HepG2 (cell line): ENCODE measurements around the gene MRPS7. TPM values are rescaled to one million over a fixed set of nuclear protein-coding genes. Genes with fewer than 3 reads are reported as not detected.
A peak's percentile ranks its signal among the peaks of the same experiment; 100 is the strongest.

Experiments used
- AKAP8 ChIP-seq: sonication (generic); formaldehyde crosslinking; IDR thresholded peaks from 2 replicates; pipeline ENCODE4 v1.5.1; 2020; ENCODE audit warnings: mild to moderate bottlenecking, missing genetic modification reagents
- ATAD3A ChIP-seq: sonication (generic); formaldehyde crosslinking; IDR thresholded peaks from 2 replicates; pipeline ENCODE4 v1.4.0; 2020; ENCODE audit warnings: missing genetic modification reagents
- CBFB ChIP-seq: sonication (generic); formaldehyde crosslinking; IDR thresholded peaks from 2 replicates; pipeline ENCODE4 v1.4.0; 2020; ENCODE audit warnings: missing genetic modification reagents
- ELF3 ChIP-seq: IDR thresholded peaks from 2 replicates; pipeline ENCODE4 v1.6.1; 2016; ENCODE audit warnings: missing genetic modification reagents, missing compliant biosample characterization
- HNF1A ChIP-seq, 2 experiments: sonication (generic) in 1 of 2; formaldehyde crosslinking in 1 of 2; IDR thresholded peaks; 2 replicates each; pipeline versions ENCODE4 v1.4.0 to v1.6.1; 2016 to 2020; ENCODE audit warnings: borderline replicate concordance in 1 of 2, low read depth in 1 of 2, mild to moderate bottlenecking in 1 of 2, missing genetic modification reagents in 1 of 2
- KAT2B ChIP-seq: fragments of 150-350 bp; IDR thresholded peaks from 2 replicates; pipeline ENCODE4 v1.6.1; 2014; ENCODE audit warnings: low read depth, low read length, borderline replicate concordance
- MAFK ChIP-seq, 2 experiments: IDR thresholded peaks in 1 of 2; conservative IDR thresholded peaks in 1 of 2; 2 replicates each; pipeline ENCODE4 v1.6.1; 2011; ENCODE audit warnings: improper control_type of control experiment in 2 of 2, low read length in 2 of 2
- SKIL ChIP-seq: sonication (generic); formaldehyde crosslinking; IDR thresholded peaks from 2 replicates; pipeline ENCODE4 v1.8.0; 2022; ENCODE audit warnings: missing genetic modification reagents, mild to moderate bottlenecking, moderate library complexity, borderline replicate concordance
- TRIM24 ChIP-seq: sonication (generic); formaldehyde crosslinking; IDR thresholded peaks from 2 replicates; pipeline ENCODE4 v1.8.0; 2022; ENCODE audit warnings: mild to moderate bottlenecking, missing genetic modification reagents
- ZNF230 ChIP-seq: sonication (generic); formaldehyde crosslinking; IDR thresholded peaks from 2 replicates; pipeline ENCODE4 v1.4.0; 2020; ENCODE audit warnings: mild to moderate bottlenecking, missing genetic modification reagents
- ZNF280D ChIP-seq: sonication (generic); formaldehyde crosslinking; IDR thresholded peaks from 2 replicates; pipeline ENCODE4 v1.5.1; 2020; ENCODE audit warnings: mild to moderate bottlenecking, missing genetic modification reagents
- ZNF335 ChIP-seq: sonication (generic); formaldehyde crosslinking; IDR thresholded peaks from 2 replicates; pipeline ENCODE4 v1.4.0; 2020; ENCODE audit warnings: missing genetic modification reagents
- ZNF557 ChIP-seq: sonication (generic); formaldehyde crosslinking; IDR thresholded peaks from 2 replicates; pipeline ENCODE4 v1.4.0; 2020; ENCODE audit warnings: missing genetic modification reagents
- ZNF567 ChIP-seq: sonication (generic); formaldehyde crosslinking; IDR thresholded peaks from 2 replicates; pipeline ENCODE4 v1.8.1; 2023; ENCODE audit warnings: mild to moderate bottlenecking, missing genetic modification reagents, borderline replicate concordance
- ZNF616 ChIP-seq: sonication (generic); formaldehyde crosslinking; IDR thresholded peaks from 2 replicates; pipeline ENCODE4 v1.5.0; 2020; ENCODE audit warnings: low read depth, mild to moderate bottlenecking, missing genetic modification reagents
- ZNF75D ChIP-seq: sonication (generic); formaldehyde crosslinking; IDR thresholded peaks from 2 replicates; pipeline ENCODE4 v1.8.1; 2023; ENCODE audit warnings: missing genetic modification reagents, mild to moderate bottlenecking, borderline replicate concordance
- ZNF772 ChIP-seq: sonication (generic); formaldehyde crosslinking; IDR thresholded peaks from 2 replicates; pipeline ENCODE4 v1.5.0; 2020; ENCODE audit warnings: mild to moderate bottlenecking, missing genetic modification reagents
- ZSCAN21 ChIP-seq: sonication (generic); formaldehyde crosslinking; IDR thresholded peaks from 2 replicates; pipeline ENCODE4 v1.8.0; 2022; ENCODE audit warnings: mild to moderate bottlenecking, missing genetic modification reagents, moderate library complexity, borderline replicate concordance
- polyA plus RNA-seq, 8 experiments: library from polyadenylated mRNA; depleted of rRNA in 3 of 8; stranded (reverse) in 7 of 8; unstranded in 1 of 8; fragments of >200 nt; fragmentation: Illumina TruSeq in 4 of 8; extraction: Trizol in 4 of 8; gene quantifications; 2 replicates each; pipeline versions ENCODE4 v1.2.1 to v1.2.3, GENCODE V29; 2011 to 2016; ENCODE audit warnings: low read depth in 4 of 8, missing spikeins in 1 of 8, mixed read lengths in 1 of 8; ENCODE audit not compliant: insufficient read depth in 1 of 8
- total RNA-seq, 5 experiments: library from RNA; depleted of rRNA; stranded (reverse); fragments of >200 nt; fragmentation: Illumina TruSeq; extraction: Trizol; gene quantifications; 2 replicates each; pipeline ENCODE4 v1.2.3, GENCODE V29; 2016; ENCODE audit warnings: low read depth in 1 of 5

Gene MRPS7
- total and polyA plus RNA-seq, 2 of the 13 experiments (the other 11 are each of a cell fraction or from before 2014, with no cell fraction given): 97.0 to 162 TPM

- TF ChIP-seq SKIL (no peak), ZNF230 (CRISPR knock-in tag) (peak; percentile 73; the same call in 1 of the 2 replicates), AKAP8 (CRISPR knock-in tag) (no peak), ZNF557 (CRISPR knock-in tag) (no peak), ELF3 (CRISPR knock-in tag) (peak; percentile 71), ATAD3A (CRISPR knock-in tag) (no peak), TRIM24 (CRISPR knock-in tag) (no peak), MAFK (conservative IDR thresholded peaks at IDR 0.05 in 1 of 2, IDR thresholded peaks at IDR 0.05 in 1 of 2; ENCODE audit: low read length in 2 of 2) (no peak), ZSCAN21 (CRISPR knock-in tag) (peak; percentile 87; the same call in 1 of the 2 replicates), CBFB (CRISPR knock-in tag) (no peak), ZNF75D (CRISPR knock-in tag) (no peak), ZNF616 (CRISPR knock-in tag) (peak; percentile 89; the same call in 1 of the 2 replicates), ZNF772 (CRISPR knock-in tag) (0 out of 2 replicates have a peak, but pooled peaks have one; percentile 63), ZNF335 (CRISPR knock-in tag) (peak; percentile 86), HNF1A (IDR thresholded peaks at IDR 0.05; ENCODE audit: low read depth) (no peak), HNF1A (CRISPR knock-in tag; IDR thresholded peaks at IDR 0.05; ENCODE audit: borderline replicate concordance) (no peak; the same call in 1 of the 2 replicates), KAT2B (no peak), ZNF280D (peak; percentile 63), ZNF567 (CRISPR knock-in tag) (0 out of 2 replicates have a peak, but pooled peaks have one; percentile 47)
Measured at GRCh38 chr17:75308732-75309629, 47.3 kb downstream of the MRPS7 start (continued).
